Caco-2 (cell line): ENCODE data around the gene SCO1. TPM values are rescaled to one million over a fixed set of nuclear protein-coding genes. Genes with fewer than 3 reads are reported as not detected.

ENCODE experiments used
- BruUV-seq: library from RNA; stranded (reverse); fragments of 400-500 nt; replicated peaks from 2 replicates; lab custom pipeline; 2021; lab: Mats Ljungman, UMichigan
- CTCF ChIA-PET: fragments of 300-600 bp; sonication (Branson Sonifier 250); formaldehyde crosslinking; loops from one replicate; lab custom pipeline; 2022; ENCODE audit warnings: antibody characterized with exemption; lab: Charles Lee
- POLR2A ChIA-PET: fragments of 300-600 bp; sonication (Branson Sonifier 250); formaldehyde crosslinking; loops from one replicate; lab custom pipeline; 2022; ENCODE audit warnings: antibody characterized with exemption; lab: Charles Lee
- DNase-seq, 2 experiments: peaks; one replicate each; pipeline versions ENCODE4 v3.0.0 to v3.0.0-alpha.2; 2020 to 2022
- H3K27me3 ChIP-seq: replicated peaks from 2 replicates; pipeline ENCODE4 v1.6.0; 2011; ENCODE audit warnings: low read length; ENCODE audit not compliant: control insufficient read depth, insufficient read depth
- H3K36me3 ChIP-seq: 2 replicates; pipeline ENCODE4 v1.5.1; 2011; ENCODE audit warnings: low read length; ENCODE audit not compliant: control insufficient read depth, insufficient read depth
- H3K4me1 ChIP-seq: fragments of 250-450 bp; sonication (Bioruptor Pico); 2 replicates; pipeline ENCODE4 v1.5.1; 2020; ENCODE audit warnings: mild to moderate bottlenecking
- H3K4me3 ChIP-seq: 2 replicates; pipeline ENCODE4 v1.5.1; 2011; ENCODE audit warnings: low read depth, mild to moderate bottlenecking, control low read depth, low read length
- H3K9me3 ChIP-seq: fragments of 250-450 bp; sonication (Bioruptor Pico); 2 replicates; pipeline ENCODE4 v1.5.1; 2020; ENCODE audit warnings: mild to moderate bottlenecking, moderate library complexity
- H3K27ac Mint-ChIP-seq: one replicate; pipeline ENCODE4 v1.8.0; 2022; ENCODE audit warnings: mixed read lengths; ENCODE audit not compliant: unreplicated experiment
- H3K27me3 Mint-ChIP-seq: one replicate; pipeline ENCODE4 v1.8.0; 2022; ENCODE audit warnings: mixed read lengths; ENCODE audit not compliant: insufficient read depth, unreplicated experiment
- H3K36me3 Mint-ChIP-seq: one replicate; pipeline ENCODE4 v1.8.0; 2022; ENCODE audit warnings: mild to moderate bottlenecking, mixed read lengths; ENCODE audit not compliant: insufficient read depth, unreplicated experiment
- H3K4me1 Mint-ChIP-seq: one replicate; pipeline ENCODE4 v1.8.0; 2022; ENCODE audit warnings: low read depth, mixed read lengths; ENCODE audit not compliant: unreplicated experiment
- H3K4me3 Mint-ChIP-seq: one replicate; pipeline ENCODE4 v1.8.0; 2022; ENCODE audit warnings: mild to moderate bottlenecking, moderate library complexity, mixed read lengths; ENCODE audit not compliant: unreplicated experiment
- H3K9me3 Mint-ChIP-seq: one replicate; pipeline ENCODE4 v1.8.0; 2022; ENCODE audit warnings: mixed read lengths; ENCODE audit not compliant: unreplicated experiment
- CTCF ChIP-seq, 2 experiments: fragments of 200-600 bp in 1 of 2; IDR thresholded peaks; 1 replicate in 1 of 2; 2 replicates in 1 of 2; pipeline versions ENCODE4 v1.5.1 to v1.8.0; 2011 to 2022; ENCODE audit warnings: antibody characterized with exemption in 1 of 2, control low read depth in 1 of 2, inconsistent platforms in 1 of 2, low read depth in 1 of 2, low read length in 1 of 2, mild to moderate bottlenecking in 1 of 2, moderate library complexity in 1 of 2; ENCODE audit not compliant: insufficient read depth in 1 of 2, severe bottlenecking in 1 of 2, unreplicated experiment in 1 of 2
- intact Hi-C: fragments of 100-400 bp; cut with micrococcal nuclease; formaldehyde crosslinking; loops from one replicate; pipeline ENCODE4 v1.10.0; 2022; ENCODE audit not compliant: unreplicated experiment
- total RNA-seq: library from RNA; stranded (reverse); gene quantifications from 2 replicates; pipeline ENCODE4 v1.2.3, GENCODE V29; 2022

SCO1 gene
- total RNA-seq, 1 experiment from 2014 or later, result 26.3 TPM

GRCh38 chr17:10661437-10661836 is 35.9 kb downstream of the SCO1 start:
- no peaks in the 10 kb centered on the region for H3K36me3 Mint-ChIP-seq
- H3K4me3 Mint-ChIP-seq, result no peak overlapping the region
- Histone ChIP-seq H3K27me3 (no peaks in the 10 kb centered on the region), H3K9me3 (no peaks in the 10 kb centered on the region), H3K4me3 (no peak overlapping the region), H3K4me1 (no peaks in the 10 kb centered on the region), H3K36me3 (no peaks in the 10 kb centered on the region)
- H3K27me3 Mint-ChIP-seq, result no peaks in the 10 kb centered on the region
- no peaks in the 10 kb centered on the region for H3K4me1 Mint-ChIP-seq
- no TSS peak for BruUV-seq
- H3K9me3 Mint-ChIP-seq, result no peaks in the 10 kb centered on the region
- ChIA-PET POLR2A (no interaction called here), CTCF (no interaction called here)
- intact Hi-C loops, result no loop called here
- no peak for DNase-seq
- no peak for TF ChIP-seq CTCF (IDR thresholded peaks at IDR 0.05; ENCODE audit: insufficient read depth in 1 of 2, low read depth in 1 of 2, low read length in 1 of 2, severe bottlenecking in 1 of 2, unreplicated experiment in 1 of 2)
- no peak overlapping the region for H3K27ac Mint-ChIP-seq

- no peaks in the 10 kb centered on the region for H3K4me1 Mint-ChIP-seq
These were observed 39.5 kb downstream of the SCO1 start for GRCh38 chr17:10657879-10658278.

GRCh38 chr17:10657148-10657547 is 40.2 kb downstream of the SCO1 start, which contains the start of gene MYH3:
MYH3 (minus strand) TSS chr17:10657309; CDS start chr17:10655064, 2,245 bp downstream.
- H3K27me3 ChIP-seq, result no peaks in the 10 kb centered on the region
- Mint-ChIP-seq H3K9me3 (no peaks in the 10 kb centered on the region), H3K4me1 (no peaks in the 10 kb centered on the region), H3K4me3 (no peak within 1 kb of the TSS), H3K27ac (no peak within 1 kb of the TSS), H3K27me3 (no peaks in the 10 kb centered on the region), H3K36me3 (no peaks in the 10 kb centered on the region)
- DNase-seq, result no peak
- no TSS peak for BruUV-seq
- H3K36me3 ChIP-seq, result no peaks in the 10 kb centered on the region
- no peaks in the 10 kb centered on the region for H3K4me1 ChIP-seq
- ChIA-PET POLR2A (no interaction called here), CTCF (no interaction called here)
- H3K9me3 ChIP-seq, result no peaks in the 10 kb centered on the region
- intact Hi-C loops, result no loop called here
- H3K4me3 ChIP-seq, result no peak within 1 kb of the TSS
- TF ChIP-seq CTCF (IDR thresholded peaks at IDR 0.05; ENCODE audit: insufficient read depth in 1 of 2, low read depth in 1 of 2, low read length in 1 of 2, severe bottlenecking in 1 of 2, unreplicated experiment in 1 of 2), result no peak

More at GRCh38 chr17:10657879-10658278, 39.5 kb downstream of the SCO1 start:
- POLR2A ChIA-PET, result no interaction called here
- Mint-ChIP-seq H3K36me3 (no peaks in the 10 kb centered on the region), H3K9me3 (no peaks in the 10 kb centered on the region), H3K27ac (no peak overlapping the region), H3K27me3 (no peaks in the 10 kb centered on the region), H3K4me3 (no peak overlapping the region)
- intact Hi-C loops, result no loop called here
- H3K27me3 ChIP-seq, result no peaks in the 10 kb centered on the region
- TF ChIP-seq CTCF (IDR thresholded peaks at IDR 0.05; ENCODE audit: insufficient read depth in 1 of 2, low read depth in 1 of 2, low read length in 1 of 2, severe bottlenecking in 1 of 2, unreplicated experiment in 1 of 2), result no peak
- H3K4me3 ChIP-seq, result no peak overlapping the region
- no peak for DNase-seq
- no TSS peak for BruUV-seq
- CTCF ChIA-PET, result no interaction called here
- no peaks in the 10 kb centered on the region for H3K36me3 ChIP-seq
- no peaks in the 10 kb centered on the region for H3K9me3 ChIP-seq
- H3K4me1 ChIP-seq, result no peaks in the 10 kb centered on the region
